Peyer's patch (tissue), 4 donors: ENCODE data around the gene ABHD13. TPM values are rescaled to one million over a fixed set of nuclear protein-coding genes. Genes with fewer than 3 reads are reported as not detected.
"Not testable (repeated sequence)": the region's sequence is repeated elsewhere in the genome, so short reads cannot be mapped to it uniquely, and the experiment has no call there.

Source experiments
- DNase-seq, 3 donors: peaks; one replicate each; pipeline ENCODE4 v3.0.0-alpha.2; 2017 to 2019
- H3K27ac ChIP-seq, 4 donors: fragments of 200-600 bp; sonication (generic); one replicate each; pipeline ENCODE4 v1.5.1; 2016 to 2019
- H3K27me3 ChIP-seq, 2 donors: fragments of 200-600 bp; sonication (generic); one replicate each; pipeline ENCODE4 v1.5.1; 2019
- H3K36me3 ChIP-seq, 3 donors: fragments of 200-600 bp; sonication (generic); one replicate each; pipeline ENCODE4 v1.5.1; 2016 to 2019
- H3K4me1 ChIP-seq, 4 donors: fragments of 200-600 bp; sonication (generic); one replicate each; pipeline ENCODE4 v1.5.1; 2016 to 2019
- H3K4me3 ChIP-seq, 4 donors: fragments of 200-600 bp; sonication (generic); 1 replicate in 3 of 4; 2 replicates in 1 of 4; pipeline ENCODE4 v1.5.1; 2016 to 2019; ENCODE audit warnings: mild to moderate bottlenecking in 1 of 4
- H3K9me3 ChIP-seq, 4 donors: fragments of 200-600 bp; sonication (generic); one replicate each; pipeline ENCODE4 v1.5.1; 2016 to 2019; ENCODE audit warnings: mild to moderate bottlenecking in 1 of 4
- POLR2A ChIP-seq, 2 donors: fragments of 450-650 bp; IDR thresholded peaks; one replicate each; pipeline ENCODE4 v1.5.1; 2017; ENCODE audit warnings: antibody characterized with exemption in 2 of 2, mild to moderate bottlenecking in 2 of 2, moderate library complexity in 2 of 2
- total RNA-seq, 4 donors: library from RNA; depleted of rRNA; stranded (reverse); fragments of >200 nt; gene quantifications; one replicate each; pipeline ENCODE4 v1.1.0, GENCODE V29; 2016
- TF ChIP-seq, protein P1 (sequence below), 6 experiments: fragments of 450-650 bp in 4 of 6; fragments of 200-600 bp in 2 of 6; sonication (generic) in 1 of 6; IDR thresholded peaks; one replicate each; pipeline ENCODE4 v1.5.1; 2017 to 2019; ENCODE audit warnings: antibody characterized with exemption in 6 of 6, mild to moderate bottlenecking in 3 of 6, moderate library complexity in 1 of 6

ABHD13 gene
- total RNA-seq, 4 donors from 2014 or later: 5.8 to 14.9 (median 10.0) TPM

DNA sequence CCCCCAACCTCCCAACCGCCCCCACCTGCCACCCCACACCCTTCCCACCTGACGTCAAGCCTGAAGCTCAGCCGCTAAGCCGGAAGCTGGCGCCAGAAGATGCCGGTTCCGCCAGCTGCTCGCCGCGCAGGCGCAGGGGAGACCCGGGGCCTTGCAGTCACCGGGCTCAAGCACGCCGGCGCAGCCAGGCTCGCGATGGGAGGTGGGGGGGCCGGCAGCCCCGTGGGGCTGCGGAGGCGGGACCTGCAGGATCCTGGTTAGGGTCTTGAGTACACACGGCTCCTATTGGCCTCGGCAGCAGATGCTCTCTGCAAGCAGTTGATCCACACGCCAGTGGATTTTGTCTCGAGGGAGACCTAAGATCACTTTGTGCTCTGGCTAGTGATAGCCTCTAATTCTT lies 2.8 kb upstream of the ABHD13 start, which contains the start of gene LIG4:
Gene LIG4 (minus strand): TSS at position 101 of the 400 bp plus-strand sequence. CDS start 4,268 bp downstream, outside the sequence.
- peak in 1 of 2 donors; percentile 15 for TF ChIP-seq POLR2A (IDR thresholded peaks at IDR 0.05)
- TF ChIP-seq, protein P1, sequence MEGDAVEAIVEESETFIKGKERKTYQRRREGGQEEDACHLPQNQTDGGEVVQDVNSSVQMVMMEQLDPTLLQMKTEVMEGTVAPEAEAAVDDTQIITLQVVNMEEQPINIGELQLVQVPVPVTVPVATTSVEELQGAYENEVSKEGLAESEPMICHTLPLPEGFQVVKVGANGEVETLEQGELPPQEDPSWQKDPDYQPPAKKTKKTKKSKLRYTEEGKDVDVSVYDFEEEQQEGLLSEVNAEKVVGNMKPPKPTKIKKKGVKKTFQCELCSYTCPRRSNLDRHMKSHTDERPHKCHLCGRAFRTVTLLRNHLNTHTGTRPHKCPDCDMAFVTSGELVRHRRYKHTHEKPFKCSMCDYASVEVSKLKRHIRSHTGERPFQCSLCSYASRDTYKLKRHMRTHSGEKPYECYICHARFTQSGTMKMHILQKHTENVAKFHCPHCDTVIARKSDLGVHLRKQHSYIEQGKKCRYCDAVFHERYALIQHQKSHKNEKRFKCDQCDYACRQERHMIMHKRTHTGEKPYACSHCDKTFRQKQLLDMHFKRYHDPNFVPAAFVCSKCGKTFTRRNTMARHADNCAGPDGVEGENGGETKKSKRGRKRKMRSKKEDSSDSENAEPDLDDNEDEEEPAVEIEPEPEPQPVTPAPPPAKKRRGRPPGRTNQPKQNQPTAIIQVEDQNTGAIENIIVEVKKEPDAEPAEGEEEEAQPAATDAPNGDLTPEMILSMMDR (IDR thresholded peaks at IDR 0.05): no peak
- DNase-seq: peak; percentile 88 to 96 (median 90)

DNA sequence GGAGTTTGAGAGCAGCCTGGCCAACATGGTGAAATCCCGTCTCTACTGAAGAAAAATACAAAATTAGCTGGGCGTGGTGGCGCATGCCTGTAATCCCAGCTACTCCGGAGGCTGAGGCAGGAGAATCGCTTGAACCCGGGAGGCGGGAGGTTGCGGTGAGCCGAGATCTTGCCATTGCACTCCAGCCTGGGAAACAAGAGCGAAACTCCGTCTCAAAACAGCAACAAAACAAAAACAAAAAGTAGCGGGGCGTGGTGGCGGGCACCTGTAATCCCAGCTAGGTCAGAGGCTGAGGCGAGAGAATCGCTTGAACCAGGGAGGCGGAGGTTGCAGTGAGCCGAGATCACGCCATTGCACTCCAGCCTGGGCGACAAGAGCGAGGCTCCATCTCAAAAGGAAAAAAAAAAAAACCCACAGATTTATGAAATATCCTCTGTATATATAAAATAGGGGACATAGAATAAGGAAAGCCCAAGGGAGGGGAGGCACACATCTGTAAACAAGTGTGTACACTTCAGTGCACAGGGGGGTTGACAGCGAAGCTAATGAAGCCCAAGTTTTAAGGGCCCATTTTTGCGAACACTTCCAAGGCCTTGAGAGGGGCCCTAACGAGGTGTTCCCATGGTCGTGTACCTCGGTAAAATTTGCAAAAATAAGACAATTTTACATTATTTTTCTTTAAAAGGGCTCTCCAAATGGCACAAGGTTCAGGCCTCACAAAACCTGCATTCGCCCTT lies 717 bp upstream of the ABHD13 start:
- peak overlapping the region; percentile 88 to 99 (median 96) for H3K4me3 ChIP-seq
- not testable (repeated sequence) for H3K9me3 ChIP-seq, H3K27me3 ChIP-seq, H3K36me3 ChIP-seq, DNase-seq
- H3K4me1 ChIP-seq: peaks cover 0 to 52% (median 11%) of the 10 kb centered on the region in 4 donors
- H3K27ac ChIP-seq: peak overlapping the region; percentile 76 to 91 (median 88)

More for the DNA sequence above, 2.8 kb upstream of the ABHD13 start, which contains the start of gene LIG4:
- Histone ChIP-seq H3K4me1 (peaks cover 0 to 44% (median 9%) of the 10 kb centered on the region in 4 donors), H3K4me3 (peak within 1 kb of the TSS; percentile 36 to 59 (median 48)), H3K9me3 (no peaks in the 10 kb centered on the region), H3K27me3 (no peaks in the 10 kb centered on the region), H3K36me3 (peaks cover 0 to 7% (median 0%) of the 10 kb centered on the region in 3 donors), H3K27ac (peak within 1 kb of the TSS in 3 of 4 donors; percentile 13 to 75 (median 45))

DNA sequence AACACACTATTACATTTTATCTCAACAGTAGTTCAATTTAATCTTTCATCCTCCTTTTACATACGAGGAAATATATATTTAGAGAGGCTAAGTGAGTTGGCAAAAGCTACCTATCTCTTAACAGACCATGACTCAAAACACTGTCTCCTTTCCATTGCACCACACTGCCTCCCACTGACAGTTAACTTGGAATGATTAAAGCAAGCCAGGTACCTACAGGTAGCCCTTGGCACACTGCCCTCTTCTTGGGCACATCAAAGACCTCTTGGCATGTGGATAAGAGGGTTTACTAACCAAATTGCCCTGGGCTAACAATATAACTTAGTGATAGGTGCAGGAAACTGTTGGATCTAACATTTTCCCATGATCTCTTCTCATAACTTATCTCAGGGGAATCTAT lies 1.8 kb downstream of the ABHD13 start:
- H3K9me3 ChIP-seq: no peaks in the 10 kb centered on the region
- no peak overlapping the region for H3K27ac ChIP-seq
- DNase-seq: peak in 1 of 3 donors; percentile 69
- peaks cover 0 to 50% (median 11%) of the 10 kb centered on the region in 4 donors for H3K4me1 ChIP-seq
- TF ChIP-seq, protein P1 (IDR thresholded peaks at IDR 0.05): no peak
- no peak for TF ChIP-seq POLR2A (IDR thresholded peaks at IDR 0.05)
- peak overlapping the region in 2 of 4 donors; percentile 88 to 94 for H3K4me3 ChIP-seq
- H3K27me3 ChIP-seq: no peaks in the 10 kb centered on the region
- H3K36me3 ChIP-seq: no peaks in the 10 kb centered on the region

DNA sequence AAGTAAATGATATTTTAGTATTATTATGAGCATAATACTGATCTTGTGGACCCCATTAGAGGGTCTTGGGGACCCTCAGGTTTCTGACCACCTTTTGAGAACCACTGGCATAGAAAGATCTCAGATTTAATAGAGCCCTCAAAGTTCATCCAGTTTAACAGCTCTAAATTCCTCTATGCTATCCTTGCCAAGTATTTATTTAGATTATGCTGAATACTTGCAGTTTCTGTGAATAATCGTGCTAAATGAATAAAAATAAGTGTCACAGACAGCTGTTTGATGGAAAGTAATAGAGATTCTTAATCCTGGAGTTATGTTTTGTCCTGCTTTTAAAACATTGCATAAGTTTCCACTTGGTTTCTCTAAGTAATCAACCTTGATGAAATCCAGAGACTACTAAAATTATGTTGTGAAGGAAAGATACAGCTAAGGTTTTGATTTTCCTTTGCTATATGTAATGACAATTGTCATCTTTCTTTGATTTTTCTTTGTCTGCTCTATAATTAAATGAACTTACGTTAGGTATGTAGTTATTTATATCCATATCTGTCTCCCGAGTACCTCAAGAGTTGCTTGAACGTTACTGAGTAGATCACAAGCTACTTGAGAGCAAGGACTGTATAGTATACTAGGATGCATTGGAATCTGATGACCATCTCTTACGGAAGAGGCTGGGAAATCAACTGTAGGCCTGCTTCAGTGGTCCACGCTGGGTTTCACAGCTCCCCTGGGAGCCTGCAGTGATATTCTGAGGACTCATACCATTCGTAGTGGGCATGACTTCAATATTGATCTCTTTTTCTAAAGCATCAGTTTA lies 5.7 kb downstream of the ABHD13 start:
- no peaks in the 10 kb centered on the region for H3K36me3 ChIP-seq
- H3K4me1 ChIP-seq: peaks cover 0 to 38% (median 8%) of the 10 kb centered on the region in 4 donors
- TF ChIP-seq, protein P1 (IDR thresholded peaks at IDR 0.05): no peak
- TF ChIP-seq POLR2A (IDR thresholded peaks at IDR 0.05): no peak
- no peak overlapping the region for H3K4me3 ChIP-seq
- H3K27me3 ChIP-seq: no peaks in the 10 kb centered on the region
- DNase-seq: no peak
- H3K27ac ChIP-seq: no peak overlapping the region
- H3K9me3 ChIP-seq: no peaks in the 10 kb centered on the region

DNA sequence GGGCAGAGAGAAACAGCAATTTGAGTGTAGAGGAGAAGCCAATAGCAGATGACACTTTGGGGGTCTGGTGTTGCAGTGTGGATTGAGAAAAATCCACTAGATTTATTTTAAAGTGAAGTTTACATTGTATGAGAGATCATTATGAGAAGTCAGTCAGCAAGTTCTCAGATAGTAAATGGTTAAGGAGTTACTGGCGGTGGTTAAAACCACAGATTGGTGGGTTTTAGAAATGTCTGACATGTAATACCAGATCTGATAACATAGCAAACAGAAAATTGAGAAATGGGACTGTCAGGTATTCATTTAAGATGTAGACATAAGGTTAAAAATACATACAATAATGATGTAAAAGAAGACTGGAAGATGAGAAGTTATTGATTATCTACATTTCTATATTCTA lies 7.2 kb downstream of the ABHD13 start:
- Histone ChIP-seq H3K27ac (no peak overlapping the region), H3K36me3 (peaks cover 0 to 6% (median 0%) of the 10 kb centered on the region in 3 donors), H3K9me3 (no peaks in the 10 kb centered on the region), H3K4me3 (no peak overlapping the region), H3K4me1 (peaks cover 0 to 24% (median 2%) of the 10 kb centered on the region in 4 donors), H3K27me3 (no peaks in the 10 kb centered on the region)
- no peak for DNase-seq
- TF ChIP-seq POLR2A (IDR thresholded peaks at IDR 0.05): no peak
- TF ChIP-seq, protein P1 (IDR thresholded peaks at IDR 0.05): no peak
